Naive thymus-derived CD4-positive, alpha-beta T cell (primary cell): ENCODE measurements around the gene CCM2L. TPM values are rescaled to one million over a fixed set of nuclear protein-coding genes. Genes with fewer than 3 reads are reported as not detected.
"Not testable (repeated sequence)": the region's sequence is repeated elsewhere in the genome, so short reads cannot be mapped to it uniquely, and the experiment has no call there.

Experiments
- ATAC-seq: fragments of 150-1000 bp; cut with Tn5 transposase; 2 replicates; pipeline ENCODE4 v1.10.0; 2021; ENCODE audit warnings: mild to moderate bottlenecking, moderate library complexity
- CTCF ChIA-PET: fragments of 350-600 bp; sonication (Branson Sonifier 250); formaldehyde crosslinking; loops from one replicate; lab custom pipeline; 2021; ENCODE audit warnings: antibody characterized with exemption; lab: Charles Lee
- POLR2A ChIA-PET: fragments of 350-600 bp; sonication (Branson Sonifier 250); formaldehyde crosslinking; loops from one replicate; lab custom pipeline; 2021; ENCODE audit warnings: antibody characterized with exemption, inconsistent platforms; lab: Charles Lee
- DNase-seq, 9 donors: peaks; one replicate each; pipeline versions ENCODE4 v3.0.0 to v3.0.0-alpha.2; 2020 to 2022; ENCODE audit warnings: mixed read lengths in 1 of 9
- H3K27ac ChIP-seq: one replicate; pipeline ENCODE4 v1.7.0; 2013; ENCODE audit warnings: mild to moderate bottlenecking, low read depth, low read length, moderate library complexity
- H3K27me3 ChIP-seq, 2 donors: one replicate each; pipeline ENCODE4 v1.7.0; 2013; ENCODE audit warnings: low read length in 2 of 2, mild to moderate bottlenecking in 2 of 2, moderate library complexity in 2 of 2; ENCODE audit not compliant: control insufficient read depth in 2 of 2, insufficient read depth in 2 of 2
- H3K36me3 ChIP-seq, 3 experiments: 1 replicate in 2 of 3; 2 replicates in 1 of 3; pipeline ENCODE4 v1.7.0; 2013; ENCODE audit warnings: low read length in 3 of 3, mild to moderate bottlenecking in 3 of 3, moderate library complexity in 1 of 3; ENCODE audit not compliant: insufficient read depth in 3 of 3, control insufficient read depth in 2 of 3
- H3K4me1 ChIP-seq, 2 donors: one replicate each; pipeline ENCODE4 v1.7.0; 2013; ENCODE audit warnings: low read length in 2 of 2, mild to moderate bottlenecking in 2 of 2, moderate library complexity in 1 of 2; ENCODE audit not compliant: control insufficient read depth in 2 of 2, insufficient read depth in 2 of 2
- H3K4me3 ChIP-seq: 2 replicates; pipeline ENCODE4 v1.7.0; 2013; ENCODE audit warnings: mild to moderate bottlenecking, low read length
- H3K9me3 ChIP-seq, 3 experiments: 1 replicate in 2 of 3; 2 replicates in 1 of 3; pipeline ENCODE4 v1.7.0; 2013; ENCODE audit warnings: low read length in 3 of 3; ENCODE audit not compliant: control insufficient read depth in 2 of 3
- H3K27ac Mint-ChIP-seq, 9 donors: one replicate each; pipeline ENCODE4 v1.8.0; 2020 to 2022; ENCODE audit warnings: mixed read lengths in 9 of 9, mild to moderate bottlenecking in 8 of 9, moderate library complexity in 5 of 9, inconsistent platforms in 2 of 9
- H3K27me3 Mint-ChIP-seq, 5 donors: one replicate each; pipeline ENCODE4 v1.8.0; 2021 to 2022; ENCODE audit warnings: mixed read lengths in 5 of 5, mild to moderate bottlenecking in 1 of 5
- H3K36me3 Mint-ChIP-seq, 5 donors: one replicate each; pipeline ENCODE4 v1.8.0; 2020 to 2022; ENCODE audit warnings: mixed read lengths in 5 of 5, mild to moderate bottlenecking in 3 of 5, inconsistent platforms in 1 of 5
- H3K4me1 Mint-ChIP-seq, 7 donors: one replicate each; pipeline ENCODE4 v1.8.0; 2020 to 2022; ENCODE audit warnings: mixed read lengths in 7 of 7, mild to moderate bottlenecking in 3 of 7, inconsistent platforms in 1 of 7
- H3K4me3 Mint-ChIP-seq, 10 donors: one replicate each; pipeline ENCODE4 v1.8.0; 2020 to 2022; ENCODE audit warnings: mild to moderate bottlenecking in 10 of 10, mixed read lengths in 10 of 10, moderate library complexity in 6 of 10, inconsistent platforms in 2 of 10
- H3K9me3 Mint-ChIP-seq, 11 donors: one replicate each; pipeline ENCODE4 v1.8.0; 2020 to 2022; ENCODE audit warnings: mixed read lengths in 11 of 11, mild to moderate bottlenecking in 4 of 11, inconsistent platforms in 1 of 11, moderate library complexity in 1 of 11
- intact Hi-C, 2 donors: fragments of 100-400 bp; cut with micrococcal nuclease; formaldehyde crosslinking; loops; one replicate each; pipeline ENCODE4 v1.15.1; 2023
- polyA plus RNA-seq, 2 donors: library from polyadenylated mRNA; unstranded; fragments of 300-500 nt; fragmentation: Illumina TruSeq; gene quantifications; one replicate each; pipeline ENCODE4 v1.2.3, GENCODE V29; 2021
- total RNA-seq, 6 experiments: library from RNA in 5 of 6; stranded (reverse) in 5 of 6; gene quantifications; 1 replicate in 5 of 6; 2 replicates in 1 of 6; pipeline ENCODE4 v1.2.3 and lab custom pipeline; 2021 to 2026

CCM2L gene
- total and polyA plus RNA-seq, 7 experiments from 2014 or later, result not detected

DNA sequence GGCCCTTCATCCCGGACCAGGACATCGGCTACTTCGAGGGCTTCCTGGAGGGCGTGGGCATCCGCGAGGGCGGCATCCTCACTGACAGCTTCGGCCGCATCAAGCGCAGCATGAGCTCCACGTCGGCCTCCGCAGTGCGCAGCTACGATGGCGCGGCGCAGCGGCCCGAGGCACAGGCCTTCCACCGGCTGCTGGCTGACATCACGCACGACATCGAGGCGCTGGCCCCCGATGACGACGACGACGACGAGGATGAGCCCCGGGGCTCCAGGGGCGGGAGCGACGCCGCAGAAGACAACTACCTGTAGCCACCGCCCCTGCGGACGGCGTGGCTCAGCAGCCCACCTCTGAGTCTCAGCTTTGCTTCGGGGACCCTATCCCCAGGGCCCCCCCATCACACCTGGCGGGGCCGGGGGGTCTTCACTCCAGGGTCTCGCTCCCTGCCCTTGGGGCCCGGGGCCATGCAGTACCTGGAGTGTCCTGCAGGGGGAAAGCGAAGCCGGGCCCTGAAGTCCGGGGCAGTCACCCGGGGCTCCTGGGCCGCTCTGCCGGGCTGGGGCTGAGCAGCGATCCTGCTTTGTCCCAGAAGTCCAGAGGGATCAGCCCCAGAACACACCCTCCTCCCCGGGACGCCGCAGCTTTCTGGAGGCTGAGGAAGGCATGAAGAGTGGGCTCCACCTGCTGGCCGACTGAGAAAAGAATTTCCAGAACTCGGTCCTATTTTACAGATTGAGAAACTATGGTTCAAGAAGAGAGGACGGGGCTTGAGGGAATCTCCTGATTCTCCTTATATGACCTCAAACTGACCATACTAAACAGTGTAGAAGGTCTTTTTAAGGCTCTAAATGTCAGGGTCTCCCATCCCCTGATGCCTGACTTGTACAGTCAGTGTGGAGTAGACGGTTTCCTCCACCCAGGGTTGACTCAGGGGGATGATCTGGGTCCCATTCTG is 21.0 kb downstream of the CCM2L start:
- Histone ChIP-seq H3K27me3 (no peaks in the 10 kb centered on the region), H3K4me3 (peak overlapping the region; percentile 35), H3K9me3 (no peaks in the 10 kb centered on the region), H3K36me3 (no peaks in the 10 kb centered on the region), H3K27ac (no peak overlapping the region), H3K4me1 (peaks cover 0 to 4% of the 10 kb centered on the region in 2 donors)
- intact Hi-C loops, result loop anchor here (1.0 to 5.0 kb wide), 6 partner anchors 13 to 622 kb away; partner anchors contain the start of gene PDRG1 (in 1 of the 2)
- CTCF ChIA-PET, result interaction anchor here (0.7 to 3.9 kb wide), 8 partner anchors 10 to 208 kb away, joined by 3 to 35 read pairs (median 3); no protein-coding TSS in a partner anchor
- peak; percentile 22 to 67 (median 50) for DNase-seq
- peaks cover 0 to 2% (median 0%) of the 10 kb centered on the region in 11 donors for H3K9me3 Mint-ChIP-seq
- POLR2A ChIA-PET, result interaction anchor here (1.1 kb wide), 1 partner anchor 11 kb away, joined by 3 read pairs; no protein-coding TSS in a partner anchor
- H3K27ac Mint-ChIP-seq, result no peak overlapping the region
- H3K4me1 Mint-ChIP-seq, result peaks cover 0 to 4% (median 0%) of the 10 kb centered on the region in 7 donors
- ATAC-seq, result peak; percentile 68
- no peaks in the 10 kb centered on the region for H3K36me3 Mint-ChIP-seq
- peak overlapping the region in 8 of 10 donors; percentile 29 to 66 (median 52) for H3K4me3 Mint-ChIP-seq
- H3K27me3 Mint-ChIP-seq, result peaks cover 16 to 62% (median 29%) of the 10 kb centered on the region in 5 donors

DNA sequence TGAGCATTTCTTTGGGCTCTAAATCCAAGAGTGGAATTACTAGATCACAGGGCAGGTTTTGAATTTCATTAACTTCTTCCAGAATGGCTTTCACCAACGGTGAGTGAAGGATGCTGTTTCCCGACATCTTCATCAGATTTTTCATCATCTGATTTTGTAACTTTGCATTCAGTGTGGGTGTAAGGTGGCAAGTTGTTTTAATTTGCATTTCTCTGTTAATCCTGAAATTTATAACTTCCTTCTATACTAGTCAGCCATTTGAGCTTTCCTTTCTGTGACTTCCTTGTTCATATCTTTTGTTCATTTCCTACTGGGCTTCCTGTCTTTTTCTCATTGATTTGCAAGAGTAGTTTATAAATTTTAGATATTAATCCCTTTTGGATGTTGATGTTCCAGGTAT is 23.1 kb downstream of the CCM2L start:
- Mint-ChIP-seq H3K27ac (no peak overlapping the region), H3K36me3 (no peaks in the 10 kb centered on the region), H3K9me3 (peaks cover 0 to 2% (median 0%) of the 10 kb centered on the region in 11 donors), H3K27me3 (peaks cover 27 to 65% (median 44%) of the 10 kb centered on the region in 5 donors), H3K4me1 (peaks cover 0 to 3% (median 0%) of the 10 kb centered on the region in 7 donors), H3K4me3 (no peak overlapping the region)
- ATAC-seq, result no peak
- Histone ChIP-seq H3K27me3 (no peaks in the 10 kb centered on the region), H3K27ac (no peak overlapping the region), H3K36me3 (no peaks in the 10 kb centered on the region), H3K4me3 (no peak overlapping the region), H3K4me1 (peaks cover 0 to 4% of the 10 kb centered on the region in 2 donors), H3K9me3 (no peaks in the 10 kb centered on the region)
- DNase-seq, result no peak
- intact Hi-C loops, result loop anchor here in 1 of 2 donors (5.0 kb wide), 1 partner anchor 489 kb away; no protein-coding TSS in a partner anchor
- ChIA-PET POLR2A (no interaction called here), CTCF (interaction anchor here (1.1 to 1.3 kb wide), 2 partner anchors 8 to 16 kb away, joined by 3 read pairs; no protein-coding TSS in a partner anchor)

DNA sequence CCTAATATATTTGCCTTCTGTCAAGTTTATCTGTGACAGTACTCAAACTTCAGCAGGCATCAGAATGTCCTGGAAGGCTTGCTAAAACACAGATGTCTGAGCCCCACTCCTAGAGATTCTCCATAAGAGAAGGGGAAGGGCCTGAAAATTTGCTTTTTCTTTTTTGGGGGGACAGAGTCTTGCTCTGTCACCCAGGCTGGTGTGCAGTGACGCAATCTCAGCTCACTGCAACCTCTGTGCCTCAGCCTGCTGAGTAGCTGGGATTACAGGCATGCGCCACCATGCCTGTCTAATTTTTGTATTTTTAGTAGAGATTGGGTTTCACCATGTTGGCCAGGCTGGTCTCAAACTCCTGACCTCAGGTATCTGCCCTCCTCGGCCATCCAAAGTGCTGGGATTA is 23.5 kb downstream of the CCM2L start:
- H3K4me3 ChIP-seq, H3K36me3 Mint-ChIP-seq, ATAC-seq, H3K27ac ChIP-seq, H3K9me3 ChIP-seq, H3K36me3 ChIP-seq, H3K27ac Mint-ChIP-seq, DNase-seq, H3K9me3 Mint-ChIP-seq, H3K27me3 ChIP-seq, POLR2A ChIA-PET, H3K4me1 Mint-ChIP-seq, H3K4me3 Mint-ChIP-seq, H3K4me1 ChIP-seq: not testable (repeated sequence)
- CTCF ChIA-PET, result interaction anchor here (1.3 to 1.6 kb wide), 2 partner anchors 16 to 211 kb away, joined by 3 to 5 read pairs; no protein-coding TSS in a partner anchor
- intact Hi-C loops, result loop anchor here in 1 of 2 donors (5.0 kb wide), 1 partner anchor 489 kb away; no protein-coding TSS in a partner anchor
- peaks cover 27 to 62% (median 40%) of the 10 kb centered on the region in 5 donors for H3K27me3 Mint-ChIP-seq

DNA sequence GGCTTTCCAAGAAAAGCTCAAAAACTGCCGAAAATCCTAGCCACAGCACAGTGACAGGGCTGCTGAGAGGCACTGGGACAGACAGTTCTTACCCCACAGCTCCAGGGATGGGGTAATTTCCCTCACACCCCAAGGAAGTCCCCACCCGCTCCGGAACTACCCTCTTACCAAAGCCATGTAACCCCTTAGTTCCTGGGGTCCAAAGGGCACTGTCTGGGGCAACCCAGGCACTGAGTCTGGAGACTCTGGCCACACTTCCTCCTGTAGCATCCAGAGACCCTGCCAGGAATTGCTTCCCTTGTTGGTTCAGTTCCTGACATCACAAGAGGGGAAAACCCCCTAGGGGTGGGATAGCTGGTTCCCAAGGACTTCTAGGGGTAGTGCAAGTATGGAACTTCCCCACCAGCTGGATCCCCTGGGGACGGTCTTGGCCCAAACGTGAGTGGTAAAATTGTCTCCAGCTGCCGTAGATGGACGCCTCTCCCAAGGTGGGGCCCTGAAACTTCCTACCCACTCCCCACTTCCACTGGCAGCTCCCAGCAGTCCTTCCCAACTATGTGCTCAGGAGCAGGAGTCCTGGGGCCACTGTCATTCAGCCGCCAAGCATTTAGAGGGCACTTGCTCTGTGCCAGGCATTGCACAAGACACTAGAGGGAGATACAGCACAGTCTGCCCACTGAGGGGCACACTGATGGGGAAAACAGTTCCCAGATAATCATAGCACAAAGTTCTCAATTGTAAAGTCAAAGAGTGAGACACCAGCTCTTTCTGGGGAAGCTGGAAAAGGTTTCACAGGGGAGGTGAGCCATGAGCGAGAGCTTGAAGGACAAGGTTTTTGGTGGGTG is 24.6 kb downstream of the CCM2L start:
- Histone ChIP-seq H3K4me1 (peaks cover 0 to 4% of the 10 kb centered on the region in 2 donors), H3K27me3 (no peaks in the 10 kb centered on the region)
- H3K27ac Mint-ChIP-seq, result no peak overlapping the region

DNA sequence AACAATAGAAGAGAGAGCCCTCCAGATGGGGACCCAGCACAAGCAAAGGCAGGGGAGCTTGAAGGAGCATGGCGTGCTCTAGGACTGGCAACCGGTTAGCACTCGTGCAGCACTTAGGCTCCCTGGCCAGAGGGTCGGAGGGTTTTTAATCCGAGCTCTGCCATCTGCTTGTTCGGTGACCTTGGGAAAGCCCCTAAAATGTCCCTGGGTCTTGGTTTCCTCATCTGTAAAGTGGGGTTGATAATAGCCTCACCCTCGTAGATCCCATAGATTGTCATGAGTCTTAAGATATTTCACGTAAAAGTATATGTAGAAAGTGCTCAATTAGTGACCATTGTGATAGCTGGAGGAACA is 25.2 kb downstream of the CCM2L start:
- no peaks in the 10 kb centered on the region for H3K9me3 ChIP-seq
- no peak overlapping the region for H3K27ac ChIP-seq
- ChIA-PET CTCF (interaction anchor here (0.9 to 1.6 kb wide), 2 partner anchors 9 to 212 kb away, joined by 3 to 5 read pairs; no protein-coding TSS in a partner anchor), POLR2A (interaction anchor here (0.7 kb wide), 1 partner anchor 1604 kb away, joined by 3 read pairs; no protein-coding TSS in a partner anchor)
- no peak overlapping the region for H3K4me3 Mint-ChIP-seq
- H3K27me3 Mint-ChIP-seq, result peaks cover 27 to 62% (median 49%) of the 10 kb centered on the region in 5 donors
- H3K36me3 ChIP-seq, result no peaks in the 10 kb centered on the region
- ATAC-seq (no peak), DNase-seq (no peak)
- H3K36me3 Mint-ChIP-seq, result no peaks in the 10 kb centered on the region
- H3K9me3 Mint-ChIP-seq, result no peaks in the 10 kb centered on the region
- H3K4me1 ChIP-seq, result peaks cover 0 to 4% of the 10 kb centered on the region in 2 donors
- H3K27me3 ChIP-seq, result no peaks in the 10 kb centered on the region
- H3K4me3 ChIP-seq, result no peak overlapping the region
- peaks cover 0 to 7% (median 0%) of the 10 kb centered on the region in 7 donors for H3K4me1 Mint-ChIP-seq
- no peak overlapping the region for H3K27ac Mint-ChIP-seq
- intact Hi-C loops, result no loop called here

More for the DNA sequence above, 24.6 kb downstream of the CCM2L start:
- POLR2A ChIA-PET, result interaction anchor here (0.7 kb wide), 1 partner anchor 1604 kb away, joined by 3 read pairs; no protein-coding TSS in a partner anchor
- Mint-ChIP-seq H3K4me3 (peak overlapping the region in 1 of 10 donors; percentile 34), H3K9me3 (no peaks in the 10 kb centered on the region), H3K36me3 (no peaks in the 10 kb centered on the region), H3K4me1 (peaks cover 0 to 4% (median 0%) of the 10 kb centered on the region in 7 donors), H3K27me3 (peaks cover 27 to 66% (median 47%) of the 10 kb centered on the region in 5 donors)
- intact Hi-C loops, result loop anchor here in 1 of 2 donors (5.0 kb wide), 1 partner anchor 487 kb away; no protein-coding TSS in a partner anchor
- ATAC-seq, result peak; percentile 74
- Histone ChIP-seq H3K9me3 (no peaks in the 10 kb centered on the region), H3K36me3 (no peaks in the 10 kb centered on the region), H3K27ac (no peak overlapping the region), H3K4me3 (no peak overlapping the region)
- CTCF ChIA-PET, result interaction anchor here (1.6 kb wide), 1 partner anchor 212 kb away, joined by 5 read pairs; no protein-coding TSS in a partner anchor
- no peak for DNase-seq

DNA sequence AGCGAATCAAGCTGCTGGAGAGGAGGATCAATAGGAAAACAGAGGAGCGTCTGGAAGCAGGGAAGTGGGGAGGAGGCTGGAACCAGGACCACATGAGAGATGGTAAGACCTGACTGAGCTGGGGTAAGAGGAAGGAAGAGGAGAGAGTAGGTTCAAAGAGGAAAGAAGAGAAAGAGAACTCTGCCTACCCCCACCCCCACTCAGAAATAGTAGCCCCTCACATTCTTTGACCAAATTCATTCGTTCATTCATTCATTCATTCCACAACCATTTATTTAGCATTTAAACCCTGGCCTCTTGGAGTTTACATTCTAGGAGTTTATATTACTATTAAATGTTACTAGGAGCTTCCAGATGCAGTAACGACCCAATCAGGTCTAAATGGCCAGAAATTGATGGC is 26.0 kb downstream of the CCM2L start:
- H3K27me3 Mint-ChIP-seq, result peaks cover 34 to 68% (median 57%) of the 10 kb centered on the region in 5 donors
- Histone ChIP-seq H3K36me3 (no peaks in the 10 kb centered on the region), H3K4me3 (no peak overlapping the region), H3K27ac (no peak overlapping the region), H3K9me3 (no peaks in the 10 kb centered on the region), H3K27me3 (no peaks in the 10 kb centered on the region), H3K4me1 (peaks cover 0 to 4% of the 10 kb centered on the region in 2 donors)
- POLR2A ChIA-PET, result no interaction called here
- H3K4me3 Mint-ChIP-seq, result no peak overlapping the region
- no peak overlapping the region for H3K27ac Mint-ChIP-seq
- no peaks in the 10 kb centered on the region for H3K36me3 Mint-ChIP-seq
- intact Hi-C loops, result no loop called here
- no peaks in the 10 kb centered on the region for H3K9me3 Mint-ChIP-seq
- peaks cover 0 to 10% (median 0%) of the 10 kb centered on the region in 7 donors for H3K4me1 Mint-ChIP-seq
- ATAC-seq (no peak), DNase-seq (no peak)
- CTCF ChIA-PET, result interaction anchor here (0.9 kb wide), 1 partner anchor 9 kb away, joined by 3 read pairs; no protein-coding TSS in a partner anchor
